Astrocyte (in vitro differentiated cells and primary cell): ENCODE results near the gene DOCK3.

Experiments
- EZH2 ChIP-seq: IDR thresholded peaks from 2 replicates; pipeline ENCODE4 v1.6.1; 2012; ENCODE audit warnings: mild to moderate bottlenecking, low read length, inconsistent platforms; ENCODE audit not compliant: insufficient read depth
- TF ChIP-seq, protein P1 (sequence below): IDR thresholded peaks from 2 replicates; pipeline ENCODE4 v1.5.1; 2011; ENCODE audit warnings: low read depth, mild to moderate bottlenecking, inconsistent platforms, low read length, moderate library complexity; ENCODE audit not compliant: insufficient read depth

DNA sequence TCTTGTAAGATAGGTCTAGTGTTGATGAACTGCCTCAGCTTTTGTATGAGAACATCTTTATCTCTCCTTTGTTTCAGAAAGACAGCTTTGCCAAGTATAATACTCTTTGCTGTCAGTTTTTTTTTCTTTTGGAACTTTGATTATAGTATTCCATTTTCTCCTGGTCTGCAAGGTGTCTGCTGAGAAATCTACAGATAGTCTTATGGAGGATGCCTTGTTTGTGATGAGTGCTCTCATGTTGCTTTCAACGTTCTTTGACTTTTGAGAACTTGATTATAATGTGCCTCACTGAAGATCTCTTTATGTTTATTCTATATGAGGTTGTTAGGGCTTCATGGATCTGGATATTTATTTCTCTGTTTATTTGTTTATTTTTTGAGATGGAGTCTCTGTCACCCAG is 60.3 kb downstream of the DOCK3 start:
- TF ChIP-seq, protein P1, sequence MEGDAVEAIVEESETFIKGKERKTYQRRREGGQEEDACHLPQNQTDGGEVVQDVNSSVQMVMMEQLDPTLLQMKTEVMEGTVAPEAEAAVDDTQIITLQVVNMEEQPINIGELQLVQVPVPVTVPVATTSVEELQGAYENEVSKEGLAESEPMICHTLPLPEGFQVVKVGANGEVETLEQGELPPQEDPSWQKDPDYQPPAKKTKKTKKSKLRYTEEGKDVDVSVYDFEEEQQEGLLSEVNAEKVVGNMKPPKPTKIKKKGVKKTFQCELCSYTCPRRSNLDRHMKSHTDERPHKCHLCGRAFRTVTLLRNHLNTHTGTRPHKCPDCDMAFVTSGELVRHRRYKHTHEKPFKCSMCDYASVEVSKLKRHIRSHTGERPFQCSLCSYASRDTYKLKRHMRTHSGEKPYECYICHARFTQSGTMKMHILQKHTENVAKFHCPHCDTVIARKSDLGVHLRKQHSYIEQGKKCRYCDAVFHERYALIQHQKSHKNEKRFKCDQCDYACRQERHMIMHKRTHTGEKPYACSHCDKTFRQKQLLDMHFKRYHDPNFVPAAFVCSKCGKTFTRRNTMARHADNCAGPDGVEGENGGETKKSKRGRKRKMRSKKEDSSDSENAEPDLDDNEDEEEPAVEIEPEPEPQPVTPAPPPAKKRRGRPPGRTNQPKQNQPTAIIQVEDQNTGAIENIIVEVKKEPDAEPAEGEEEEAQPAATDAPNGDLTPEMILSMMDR = no peak
- no peak for TF ChIP-seq EZH2
